Erythroblast (primary cell): Measurements from ENCODE around the gene TUBB4B.

Experiments
- GATA1 ChIP-seq: IDR thresholded peaks from 2 replicates; pipeline ENCODE4 v1.6.1; 2011; ENCODE audit warnings: low read depth, mild to moderate bottlenecking, control low read depth, low read length, moderate library complexity
- POLR2A ChIP-seq: IDR thresholded peaks from 2 replicates; pipeline ENCODE4 v1.6.1; 2011; ENCODE audit warnings: mild to moderate bottlenecking, low read length

- TF ChIP-seq POLR2A (no peak), GATA1 (no peak)
These were observed 20.6 kb upstream of the TUBB4B start for GRCh38 chr9:137220317-137221094.
